Kidney (tissue), 14 donors: Measurements from ENCODE around the gene CNPY1. TPM values are rescaled to one million over a fixed set of nuclear protein-coding genes. Genes with fewer than 3 reads are reported as not detected.

ENCODE experiments used
- DNase-seq, 5 donors: peaks; one replicate each; pipeline ENCODE4 v3.0.0-alpha.2; 2013 to 2020
- FAIRE-seq: peaks from 2 replicates; lab custom pipeline; 2012; peaks lifted over from hg19 to GRCh38; lab: Jason Lieb, UNC
- H3K27ac ChIP-seq, 2 donors: one replicate each; pipeline ENCODE4 v1.7.0; 2013; ENCODE audit warnings: low read depth in 2 of 2, low read length in 2 of 2, inconsistent platforms in 1 of 2
- H3K27me3 ChIP-seq: one replicate; pipeline ENCODE4 v1.7.1; 2013; ENCODE audit warnings: low read length, inconsistent platforms; ENCODE audit not compliant: control insufficient read depth, insufficient read depth
- H3K36me3 ChIP-seq, 3 donors: one replicate each; pipeline versions ENCODE4 v1.7.0 to v1.7.1; 2013; ENCODE audit warnings: low read length in 3 of 3, control low read depth in 1 of 3, inconsistent platforms in 1 of 3; ENCODE audit not compliant: insufficient read depth in 3 of 3, control insufficient read depth in 2 of 3
- H3K4me1 ChIP-seq, 3 donors: one replicate each; pipeline versions ENCODE4 v1.7.0 to v1.7.1; 2013; ENCODE audit warnings: low read length in 3 of 3, inconsistent platforms in 1 of 3, low read depth in 1 of 3; ENCODE audit not compliant: control insufficient read depth in 2 of 3, insufficient read depth in 2 of 3
- H3K4me3 ChIP-seq, 3 donors: one replicate each; pipeline versions ENCODE4 v1.7.0 to v1.8.1; 2013; ENCODE audit warnings: low read length in 3 of 3, control low read depth in 1 of 3, inconsistent platforms in 1 of 3
- H3K9ac ChIP-seq, 3 donors: one replicate each; pipeline versions ENCODE4 v1.7.0 to v1.7.1; 2013; ENCODE audit warnings: low read length in 3 of 3, control low read depth in 1 of 3, inconsistent platforms in 1 of 3
- H3K9me3 ChIP-seq, 3 donors: one replicate each; pipeline versions ENCODE4 v1.7.0 to v1.7.1; 2013; ENCODE audit warnings: low read length in 3 of 3, control low read depth in 1 of 3, inconsistent platforms in 1 of 3; ENCODE audit not compliant: control insufficient read depth in 2 of 3, insufficient read depth in 1 of 3
- CTCF ChIP-seq: IDR thresholded peaks from 3 replicates; pipeline ENCODE4 v1.5.1; 2012; ENCODE audit warnings: mild to moderate bottlenecking, moderate library complexity, borderline replicate concordance; ENCODE audit not compliant: insufficient read depth; ENCODE audit errors: extremely low read depth
- intact Hi-C: fragments of 100-400 bp; cut with DNase I; formaldehyde crosslinking; loops from one replicate; pipeline ENCODE4 v1.11.1; 2022
- polyA plus RNA-seq: library from polyadenylated mRNA; stranded (reverse); fragments of 350-450 nt; fragmentation: Illumina TruSeq; extraction: RNeasy Lipid Tissue Mini Kit (QIAGEN cat#74804); gene quantifications from one replicate; pipeline ENCODE4 v1.2.3, GENCODE V29; 2014; ENCODE audit warnings: low read depth, low replicate concordance; ENCODE audit not compliant: insufficient read depth
- total RNA-seq: library from RNA; stranded (reverse); fragmentation: NEBNext Ultra II Directional; extraction: Animal tissue kit (Norgen Biotek cat#: 25700); gene quantifications from one replicate; pipeline ENCODE4 v1.2.1, GENCODE V29; 2021
- donor health status: control.
- donor health status: control.
- donor health status: control.
- donor health status: control.
- donor health status: control.
- donor health status: DM: yes; HTN: yes; CAD: no.
- donor health status: Normal renal cell carcinoma (clear cell type).

Gene CNPY1
- total and polyA plus RNA-seq, 2 donors from 2014 or later: not detected

GRCh38 chr7:155570171-155570958 lies 24.0 kb upstream of the CNPY1 start:
- FAIRE-seq: no peak
- Histone ChIP-seq H3K27me3 (no peaks in the 10 kb centered on the region), H3K9me3 (no peaks in the 10 kb centered on the region), H3K36me3 (no peaks in the 10 kb centered on the region), H3K9ac (no peak overlapping the region), H3K27ac (no peak overlapping the region), H3K4me1 (no peaks in the 10 kb centered on the region), H3K4me3 (no peak overlapping the region)
- intact Hi-C loops: no loop called here
- DNase-seq: no peak
- TF ChIP-seq CTCF: no peak

- intact Hi-C loops: no loop called here
- Histone ChIP-seq H3K27ac (no peak overlapping the region), H3K4me3 (no peak overlapping the region), H3K36me3 (no peaks in the 10 kb centered on the region), H3K9ac (no peak overlapping the region), H3K27me3 (no peaks in the 10 kb centered on the region), H3K4me1 (no peaks in the 10 kb centered on the region), H3K9me3 (no peaks in the 10 kb centered on the region)
- TF ChIP-seq CTCF: no peak
- no peak for FAIRE-seq
- DNase-seq: no peak
Measured at GRCh38 chr7:155569681-155570080, 23.3 kb upstream of the CNPY1 start.

GRCh38 chr7:155568842-155569494 lies 22.6 kb upstream of the CNPY1 start:
- no peaks in the 10 kb centered on the region for H3K27me3 ChIP-seq
- no peaks in the 10 kb centered on the region for H3K36me3 ChIP-seq
- no peak for DNase-seq
- no peak overlapping the region for H3K4me3 ChIP-seq
- FAIRE-seq: no peak
- intact Hi-C loops: no loop called here
- H3K4me1 ChIP-seq: no peaks in the 10 kb centered on the region
- H3K9ac ChIP-seq: no peak overlapping the region
- H3K27ac ChIP-seq: no peak overlapping the region
- no peaks in the 10 kb centered on the region for H3K9me3 ChIP-seq
- TF ChIP-seq CTCF: no peak
